GM18858 (cell line): ENCODE data around the gene RRAGA.
"Not testable (repeated sequence)": the region's sequence is repeated elsewhere in the genome, so short reads cannot be mapped to it uniquely, and the experiment has no call there.

Experiments used
- ATAC-seq: cut with Tn5 transposase; IDR thresholded peaks from one replicate; pipeline ENCODE4 v1.9.1; 2021; ENCODE audit not compliant: unreplicated experiment

The RRAGA gene

GRCh38 chr9:19074836-19075235, 25.6 kb downstream of the RRAGA start:
- no peak for ATAC-seq

GRCh38 chr9:19085295-19085694, 36.1 kb downstream of the RRAGA start:
- no peak for ATAC-seq

- no peak for ATAC-seq
Observed at GRCh38 chr9:19087106-19088000, 38.1 kb downstream of the RRAGA start.

- ATAC-seq: not testable (repeated sequence)
Observed at GRCh38 chr9:19097431-19097830, 48.2 kb downstream of the RRAGA start.
